Right cardiac atrium (tissue), 5 donors: ENCODE results near the gene EPC2. TPM values are rescaled to one million over a fixed set of nuclear protein-coding genes. Genes with fewer than 3 reads are reported as not detected.

Experiments used
- polyA plus RNA-seq: library from polyadenylated mRNA; stranded (reverse); fragments of 200-250 nt; gene quantifications from one replicate; pipeline ENCODE4 v1.2.3, GENCODE V29; 2013
- total RNA-seq, 4 donors: library from RNA; stranded (reverse); fragmentation: NEBNext Ultra II Directional; extraction: Animal tissue kit (Norgen Biotek cat#: 25700); gene quantifications; one replicate each; pipeline ENCODE4 v1.2.1, GENCODE V29; 2021
- donor health status: healthy with polysubstance abuse.
- donor health status: DM: no; HTN: yes; CAD: no.
- donor health status: DM: no; HTN: no; CAD: no.
- donor health status: DM: no; HTN: yes; CAD: no; lungs with severe emphysema.
- donor health status: DM: yes; HTN: yes; CAD: no.

EPC2 gene
- total and polyA plus RNA-seq, 5 donors = 9.9 to 27.8 (median 25.9) TPM

Other genes with a start within 250 kb of the EPC2 start
- 1 to 10 TPM; 1.1 to 3.3 (median 1.7) TPM for gene KIF5C, start 230.5 kb downstream of the EPC2 start, total RNA-seq
- 0.86 TPM for gene KIF5C, start 230.5 kb downstream of the EPC2 start, polyA plus RNA-seq